Measurements from ENCODE around the gene PTPRA.
A peak's percentile ranks its signal among the peaks of the same experiment; 100 is the strongest.
"Not testable (repeated sequence)": the region's sequence is repeated elsewhere in the genome, so short reads cannot be mapped to it uniquely, and the experiment has no call there.

The PTPRA gene

DNA sequence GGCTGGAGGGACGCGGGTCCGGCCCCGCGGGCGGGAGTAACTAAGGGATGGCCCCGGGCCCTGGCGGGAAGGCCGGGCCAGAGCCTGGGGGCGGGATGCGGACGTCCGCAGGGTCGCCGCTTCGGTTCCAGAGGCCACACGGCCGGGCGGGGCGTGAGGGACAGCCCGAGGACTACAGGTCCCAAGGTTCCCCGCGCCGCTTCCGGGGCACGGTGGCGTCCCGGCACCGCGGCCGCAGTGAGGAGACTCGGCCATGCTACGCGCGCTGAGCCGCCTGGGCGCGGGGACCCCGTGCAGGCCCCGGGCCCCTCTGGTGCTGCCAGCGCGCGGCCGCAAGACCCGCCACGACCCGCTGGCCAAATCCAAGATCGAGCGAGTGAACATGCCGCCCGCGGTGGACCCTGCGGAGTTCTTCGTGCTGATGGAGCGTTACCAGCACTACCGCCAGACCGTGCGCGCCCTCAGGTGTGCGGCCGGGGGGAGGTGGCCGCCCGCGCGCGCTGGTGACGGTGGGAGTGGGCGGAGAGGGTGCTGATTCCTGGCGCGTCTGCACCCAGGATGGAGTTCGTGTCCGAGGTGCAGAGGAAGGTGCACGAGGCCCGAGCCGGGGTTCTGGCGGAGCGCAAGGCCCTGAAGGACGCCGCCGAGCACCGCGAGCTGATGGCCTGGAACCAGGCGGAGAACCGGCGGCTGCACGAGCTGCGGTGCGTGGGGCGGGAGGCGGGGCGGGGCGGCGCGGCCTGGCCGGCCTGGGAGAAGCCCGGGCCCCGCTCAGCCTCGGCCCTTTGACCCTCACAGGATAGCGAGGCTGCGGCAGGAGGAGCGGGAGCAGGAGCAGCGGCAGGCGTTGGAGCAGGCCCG, 172.8 kb downstream of the PTPRA start, which contains the start of gene MRPS26:
Gene MRPS26 (plus strand): TSS at position 237 of the 861 bp plus-strand sequence. CDS start 17 bp downstream, at position 254.
- peak; percentile 65 for DNase-seq

GRCh38 chr20:3046677-3047462, 173.6 kb downstream of the PTPRA start:
- DNase-seq: no peak

- no peak for DNase-seq
Measured at GRCh38 chr20:3047486-3048419, 174.5 kb downstream of the PTPRA start.

- DNase-seq: no peak
Measured at GRCh38 chr20:3051385-3052019, 178.2 kb downstream of the PTPRA start.

DNA sequence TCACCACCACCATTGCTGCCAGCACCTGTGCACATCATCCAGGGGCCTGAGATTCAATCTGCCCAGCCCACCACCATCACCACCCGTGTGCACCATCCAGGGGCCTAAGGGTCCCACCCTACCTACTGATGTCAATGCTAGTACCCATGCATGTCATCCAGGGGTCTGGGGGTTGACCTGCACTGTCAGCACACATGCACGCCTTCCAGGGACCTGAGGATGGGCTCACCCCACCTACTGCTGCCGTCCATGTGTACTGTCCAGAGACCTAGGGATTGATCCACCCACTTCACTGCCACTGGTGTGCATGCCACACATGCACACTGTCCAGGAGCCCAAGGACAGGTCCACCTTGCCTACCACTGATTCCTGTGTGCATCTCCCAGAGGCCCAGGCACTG, 186.2 kb downstream of the PTPRA start:
- no peak for DNase-seq

GRCh38 chr20:3064119-3064518, 190.8 kb downstream of the PTPRA start:
- DNase-seq: not testable (repeated sequence)

- DNase-seq: no peak
Measured at GRCh38 chr20:3067139-3068014, 194.1 kb downstream of the PTPRA start.

GRCh38 chr20:3068075-3068474, 194.8 kb downstream of the PTPRA start:
- no peak for DNase-seq

DNA sequence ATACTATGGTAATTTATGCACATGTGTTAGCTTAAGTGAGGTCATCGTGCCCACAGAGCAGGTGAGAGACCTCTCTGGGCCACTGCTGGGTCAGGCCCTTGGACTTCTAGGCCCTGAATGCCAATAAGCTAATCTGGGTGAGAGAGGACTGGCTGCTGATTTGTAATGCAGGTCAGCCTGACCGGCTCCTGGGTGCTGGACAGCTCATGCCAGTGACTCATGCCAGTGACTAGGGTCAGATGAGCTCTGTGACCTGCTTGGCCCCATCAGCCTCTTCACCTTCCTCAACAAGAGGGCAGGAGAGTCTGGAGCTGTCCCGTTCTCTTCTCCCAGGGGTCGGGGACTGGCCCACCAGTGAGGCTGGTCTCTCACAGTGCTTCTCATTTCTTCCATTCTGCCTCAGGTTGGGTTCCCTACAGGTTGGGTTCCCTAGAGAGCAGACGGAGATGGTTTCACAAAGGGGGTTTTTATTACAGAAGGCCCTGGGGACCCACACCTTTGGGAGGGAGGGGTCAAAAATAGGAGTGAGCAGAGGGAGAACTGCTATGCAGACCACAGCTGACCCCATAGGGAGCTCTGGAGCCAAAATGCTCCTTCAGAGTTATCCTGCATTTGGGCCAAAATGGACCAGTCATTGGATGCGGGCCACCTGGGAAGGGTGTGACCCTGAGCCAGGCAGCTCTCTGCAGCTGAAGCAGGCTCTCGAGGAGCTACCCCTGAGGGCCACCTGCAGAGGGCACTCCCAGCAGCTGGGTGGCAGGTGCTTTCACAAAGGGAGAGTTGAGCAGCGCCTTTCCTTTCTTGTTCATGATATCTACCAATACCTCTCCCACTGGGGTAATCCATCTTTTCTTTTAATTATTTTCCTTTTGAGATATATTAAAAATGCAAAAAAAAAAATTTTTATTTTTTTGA, 196.0 kb downstream of the PTPRA start:
- no peak for DNase-seq

- no peak for DNase-seq
Measured at GRCh38 chr20:3070725-3071124, 197.4 kb downstream of the PTPRA start.

GRCh38 chr20:3071266-3071609, 198.0 kb downstream of the PTPRA start:
- no peak for DNase-seq

- peak; percentile 65 for DNase-seq
Measured at GRCh38 chr20:3071610-3072529, 198.6 kb downstream of the PTPRA start, which contains the start of gene OXT. TSS of gene OXT (plus strand) at chr20:3071620. CDS start at chr20:3071656, 36 bp downstream.

GRCh38 chr20:3072530-3073250, 199.4 kb downstream of the PTPRA start:
- no peak for DNase-seq

- not testable (repeated sequence) for DNase-seq
Measured at GRCh38 chr20:3073251-3073643, 200.0 kb downstream of the PTPRA start.

- no peak for DNase-seq
Measured at GRCh38 chr20:3074812-3075211, 201.5 kb downstream of the PTPRA start.

GRCh38 chr20:3075315-3075714, 202.0 kb downstream of the PTPRA start:
- not testable (repeated sequence) for DNase-seq

- DNase-seq: no peak
Measured at GRCh38 chr20:3077618-3078134, 204.4 kb downstream of the PTPRA start.

DNA sequence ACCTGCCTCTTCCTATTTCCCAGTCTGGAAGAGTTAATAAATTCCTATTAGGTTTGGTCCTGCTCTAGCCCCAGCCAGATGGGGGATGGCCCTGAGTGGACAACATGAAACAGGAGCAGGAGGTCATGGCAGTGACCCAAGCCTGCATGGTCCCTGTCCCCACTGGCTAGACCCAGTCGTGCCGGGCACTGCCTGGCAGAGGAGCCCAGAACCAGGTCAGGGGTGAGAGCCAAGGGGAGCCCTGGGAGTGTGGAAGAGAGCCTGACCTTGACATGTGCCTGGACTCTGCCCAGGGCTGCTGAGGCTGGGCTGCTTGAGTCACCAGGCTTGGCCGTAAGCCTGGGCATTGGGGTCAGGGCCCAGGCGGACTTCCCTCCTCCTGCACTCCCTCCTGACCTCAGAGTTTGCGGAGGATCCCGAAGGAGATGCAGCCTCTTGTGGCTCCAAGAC, 207.7 kb downstream of the PTPRA start:
- no peak for DNase-seq
